ENCODE results near the gene CASP10. TPM values are rescaled to one million over a fixed set of nuclear protein-coding genes. Genes with fewer than 3 reads are reported as not detected.

CASP10 gene
- total and polyA plus RNA-seq, 2 of the 13 experiments (the other 11 are each of a cell fraction or from before 2014, with no cell fraction given), result 22.2 to 23.8 TPM

- no peak for TF ChIP-seq ARID5B (CRISPR knock-in tag; IDR thresholded peaks at IDR 0.05)
- no peak for TF ChIP-seq ZNF337 (CRISPR knock-in tag; IDR thresholded peaks at IDR 0.05; ENCODE audit: borderline replicate concordance, low read depth)
- no peak for TF ChIP-seq KDM5A (IDR thresholded peaks at IDR 0.05; ENCODE audit: borderline replicate concordance, low read length)
- TF ChIP-seq PRDM10 (CRISPR knock-in tag; IDR thresholded peaks at IDR 0.05; ENCODE audit: low read depth), result no peak
- TF ChIP-seq KLF6 (CRISPR knock-in tag; IDR thresholded peaks at IDR 0.05), result no peak
- no peak for TF ChIP-seq ZNF598 (CRISPR knock-in tag; IDR thresholded peaks at IDR 0.05; ENCODE audit: borderline replicate concordance)
- TF ChIP-seq FOXJ3 (CRISPR knock-in tag; IDR thresholded peaks at IDR 0.05; ENCODE audit: borderline replicate concordance), result no peak
- no peak for TF ChIP-seq ZNF10 (CRISPR knock-in tag; IDR thresholded peaks at IDR 0.05; ENCODE audit: borderline replicate concordance, low read depth)
- TF ChIP-seq MAF1 (CRISPR knock-in tag; IDR thresholded peaks at IDR 0.05; ENCODE audit: borderline replicate concordance), result no peak
- 0 out of 2 replicates have a peak, but pooled peaks have one; percentile 21 for TF ChIP-seq FOXA3 (CRISPR knock-in tag; IDR thresholded peaks at IDR 0.05)
- no peak for TF ChIP-seq ZBTB37 (CRISPR knock-in tag; IDR thresholded peaks at IDR 0.05)
- no peak for TF ChIP-seq TRIM22 (IDR thresholded peaks at IDR 0.05)
- TF ChIP-seq ARID3A (IDR thresholded peaks at IDR 0.05; ENCODE audit: low read depth, low read length), result 0 out of 2 replicates have a peak, but pooled peaks have one; percentile 33
Observed at GRCh38 chr2:201191132-201191875, 8.4 kb downstream of the CASP10 start (continued).

Data from HepG2 (cell line).